GM18507 (cell line): ENCODE measurements around the gene TSC22D3.

Experiments
- DNase-seq: peaks from one replicate; pipeline ENCODE4 v3.0.0; 2011; ENCODE audit warnings: low read depth; ENCODE audit not compliant: insufficient read length; ENCODE audit errors: extremely low spot score
- FAIRE-seq: peaks from 2 replicates; lab custom pipeline; 2011; peaks lifted over from hg19 to GRCh38; lab: Jason Lieb, UNC

Gene TSC22D3

DNA sequence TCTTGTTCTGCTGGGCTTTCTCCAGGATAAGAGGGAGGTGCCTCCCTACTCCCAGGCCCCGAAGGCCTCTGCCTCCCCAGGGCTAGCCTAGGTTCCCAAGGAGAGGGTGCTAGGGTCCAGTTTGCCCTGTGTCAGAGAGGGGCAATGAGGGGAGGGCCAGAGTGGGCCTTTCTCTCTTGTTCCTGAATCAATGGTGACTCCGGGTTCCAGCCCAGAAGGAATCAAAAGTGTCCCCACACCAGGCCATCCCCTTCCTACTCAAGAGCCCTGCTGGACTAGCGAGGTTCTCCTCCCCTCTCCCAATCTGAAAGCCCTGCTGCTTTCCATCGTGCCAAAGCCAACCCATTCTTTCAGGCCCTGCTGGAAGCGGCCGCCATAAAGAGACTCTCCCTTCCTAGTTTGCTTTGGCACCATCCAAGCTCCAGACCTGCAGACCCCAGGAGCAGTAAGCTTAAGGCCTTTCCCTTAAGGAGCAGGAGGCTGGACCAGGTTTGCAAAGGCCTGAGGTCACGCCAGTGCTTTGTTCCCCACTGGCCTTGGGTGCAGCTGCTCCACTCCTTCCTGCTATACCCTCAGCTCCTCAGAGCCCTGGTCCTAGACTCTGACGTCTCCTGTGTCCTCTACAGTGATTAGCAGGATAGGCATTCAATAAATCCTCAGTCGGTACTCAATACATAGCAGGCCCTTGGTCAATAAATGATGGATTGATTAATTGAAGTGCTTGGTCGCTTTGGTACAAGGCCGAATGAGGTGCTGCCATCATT is 10.6 kb downstream of the TSC22D3 start:
- FAIRE-seq (no peak), DNase-seq (no peak)

DNA sequence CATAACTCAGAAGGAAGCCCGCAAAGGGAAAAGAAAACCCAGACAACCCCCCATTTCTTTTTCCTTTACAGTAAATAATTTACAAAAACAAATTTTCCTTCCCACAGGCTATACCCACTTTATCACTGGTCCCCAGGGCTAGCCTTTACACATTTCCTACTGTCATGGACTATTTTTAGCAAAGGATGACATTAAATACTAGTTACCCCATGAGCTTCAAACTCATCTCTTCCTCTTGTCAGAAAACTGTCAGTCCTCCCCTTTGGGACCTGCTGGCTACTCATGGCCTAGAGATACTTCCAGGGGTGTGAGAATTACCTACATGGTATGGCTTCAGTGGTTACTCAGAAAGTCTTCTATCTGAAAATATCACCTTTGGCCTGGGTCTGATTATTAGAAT is 11.9 kb downstream of the TSC22D3 start:
- FAIRE-seq (peak; percentile 70), DNase-seq (no peak)

DNA sequence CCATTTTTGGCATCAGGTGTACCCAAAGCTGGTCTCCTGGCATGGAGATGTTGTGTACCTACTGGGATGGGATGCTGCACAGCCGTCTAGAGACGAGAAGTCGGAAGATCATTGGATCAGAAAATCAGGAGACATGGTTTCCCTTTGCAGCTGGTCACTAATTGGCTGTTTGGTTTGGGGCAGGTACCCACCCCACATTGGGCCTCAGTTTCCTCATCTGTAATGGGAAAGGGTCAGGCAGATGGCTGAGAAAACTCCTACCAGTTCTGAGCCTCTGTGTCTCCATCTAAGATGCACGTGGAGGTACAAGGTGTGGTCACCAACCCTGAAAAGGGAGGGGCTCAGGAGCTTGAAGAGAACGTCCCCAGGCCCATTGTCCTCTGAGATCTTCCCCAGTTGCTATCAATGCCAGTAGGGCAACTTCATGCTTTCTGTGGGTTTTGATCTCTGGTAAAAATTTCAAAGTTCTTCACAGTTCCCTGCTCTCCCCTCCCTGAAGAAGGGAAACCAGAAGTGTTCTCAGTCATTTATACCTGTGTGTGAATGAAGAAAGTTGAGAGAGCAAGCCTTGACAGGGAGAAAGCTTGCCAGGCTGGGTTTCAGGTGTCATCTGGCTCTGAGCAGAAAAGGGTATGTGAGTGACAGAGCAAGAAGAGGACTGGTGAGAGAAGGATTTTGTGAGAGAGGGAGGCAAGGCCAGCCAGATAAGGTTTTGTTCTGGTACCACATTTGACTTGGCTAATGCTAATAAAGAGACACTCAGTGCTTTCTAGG is 15.1 kb downstream of the TSC22D3 start:
- no peak for FAIRE-seq
- no peak for DNase-seq

DNA sequence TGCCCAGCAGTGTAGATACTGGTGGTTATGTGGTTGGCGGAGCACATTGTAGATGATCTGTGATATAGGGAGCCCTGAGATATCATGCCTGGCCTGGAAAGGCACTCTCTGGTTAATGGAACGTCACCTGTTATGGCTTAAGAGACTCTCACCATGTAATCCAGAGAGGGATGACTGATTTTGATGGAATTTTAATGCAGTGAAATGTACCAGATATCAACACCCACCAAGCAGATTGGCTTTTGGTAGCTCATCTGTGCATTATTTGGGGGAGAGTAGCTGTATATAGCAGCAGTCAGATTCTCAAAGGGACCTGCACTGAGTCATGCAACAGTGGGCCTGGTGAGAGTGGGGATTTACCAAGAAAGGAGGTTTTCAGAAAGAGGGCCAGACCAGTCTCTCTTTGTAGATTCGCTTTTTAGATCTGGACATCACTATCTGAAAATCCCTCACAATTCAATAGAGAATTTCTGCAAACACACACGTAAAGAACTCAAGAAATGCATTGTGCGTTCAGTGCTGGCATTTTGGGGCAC is 17.3 kb downstream of the TSC22D3 start:
- FAIRE-seq (no peak), DNase-seq (no peak)

DNA sequence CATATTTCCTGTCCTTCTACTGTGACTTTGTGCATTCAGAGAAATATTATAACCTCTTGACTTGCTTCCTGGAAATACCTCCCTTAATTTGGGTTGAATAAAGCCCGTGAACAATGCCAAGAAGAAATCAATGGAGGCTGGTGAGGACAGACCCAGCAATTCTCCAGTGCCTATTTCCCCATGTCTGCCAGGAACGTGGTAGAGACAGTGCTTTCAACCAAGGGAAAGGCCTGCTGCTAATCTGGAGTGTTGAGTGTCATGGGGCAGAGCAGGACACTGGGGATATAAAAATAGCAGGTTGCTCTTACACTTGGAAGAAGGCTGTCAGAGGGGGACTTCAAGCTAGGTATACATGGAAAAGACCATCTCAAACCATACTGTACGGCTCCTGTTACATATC is 19.9 kb downstream of the TSC22D3 start:
- DNase-seq (no peak), FAIRE-seq (no peak)

DNA sequence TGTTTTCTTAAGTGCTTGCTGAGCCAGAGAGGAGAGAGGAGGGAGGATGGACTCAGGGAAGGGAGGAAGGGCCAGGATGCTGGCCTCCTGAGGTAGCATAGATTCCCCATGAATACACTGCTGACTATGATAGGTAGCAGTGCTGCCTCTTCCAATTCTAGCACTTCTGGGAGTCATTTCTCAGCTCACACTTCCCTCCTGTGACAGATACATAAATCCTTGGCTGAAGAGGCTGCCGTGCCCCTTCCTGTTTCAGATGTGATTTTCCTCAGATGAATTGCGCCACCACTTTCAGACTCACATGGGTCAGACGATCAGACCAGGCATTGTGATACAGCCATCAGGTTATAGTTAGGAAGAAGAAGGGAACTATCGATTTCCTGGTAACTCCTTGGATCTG is 22.4 kb downstream of the TSC22D3 start:
- no peak for DNase-seq

DNA sequence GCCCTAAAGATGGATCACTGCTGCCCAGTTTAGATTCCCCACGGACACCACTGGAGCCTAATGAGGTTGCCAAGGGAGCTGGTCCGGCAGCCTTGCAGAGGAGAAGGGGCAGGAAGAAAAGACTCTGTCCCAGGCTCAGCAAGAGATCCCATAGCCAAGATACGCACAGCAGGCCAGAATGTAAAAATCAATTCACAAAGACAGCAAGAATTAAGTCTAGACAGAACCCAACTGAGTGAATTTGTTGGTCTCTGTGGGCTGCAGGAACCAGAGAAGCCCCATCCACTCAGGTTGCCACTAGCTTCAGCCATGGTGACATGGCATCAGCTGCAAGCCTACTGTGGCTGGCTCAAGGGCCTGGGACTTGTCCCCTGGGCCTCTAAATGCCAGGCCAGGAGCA is 22.9 kb downstream of the TSC22D3 start:
- no peak for FAIRE-seq
- DNase-seq: no peak

More for the DNA sequence above, 22.4 kb downstream of the TSC22D3 start:
- FAIRE-seq: no peak

DNA sequence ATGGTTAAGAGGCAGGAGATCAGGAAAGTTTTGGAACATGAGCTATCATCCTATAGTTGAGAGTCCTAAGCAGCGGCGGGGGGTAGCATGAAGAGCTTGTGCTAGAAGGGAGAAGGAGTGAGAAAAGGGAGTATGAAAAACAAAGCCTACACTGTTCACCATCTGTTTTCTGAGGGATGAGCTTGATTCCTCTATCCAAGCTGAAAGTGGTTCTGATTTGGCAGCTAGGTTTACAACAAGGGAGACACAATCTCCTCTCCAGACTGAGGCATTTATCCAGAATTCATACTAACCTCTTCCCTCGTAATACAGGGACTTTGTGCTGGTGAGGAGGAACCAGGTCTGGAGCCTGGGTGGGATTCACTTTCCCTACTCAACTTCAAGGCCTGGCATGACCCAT is 23.5 kb downstream of the TSC22D3 start:
- DNase-seq: no peak
- FAIRE-seq: no peak

DNA sequence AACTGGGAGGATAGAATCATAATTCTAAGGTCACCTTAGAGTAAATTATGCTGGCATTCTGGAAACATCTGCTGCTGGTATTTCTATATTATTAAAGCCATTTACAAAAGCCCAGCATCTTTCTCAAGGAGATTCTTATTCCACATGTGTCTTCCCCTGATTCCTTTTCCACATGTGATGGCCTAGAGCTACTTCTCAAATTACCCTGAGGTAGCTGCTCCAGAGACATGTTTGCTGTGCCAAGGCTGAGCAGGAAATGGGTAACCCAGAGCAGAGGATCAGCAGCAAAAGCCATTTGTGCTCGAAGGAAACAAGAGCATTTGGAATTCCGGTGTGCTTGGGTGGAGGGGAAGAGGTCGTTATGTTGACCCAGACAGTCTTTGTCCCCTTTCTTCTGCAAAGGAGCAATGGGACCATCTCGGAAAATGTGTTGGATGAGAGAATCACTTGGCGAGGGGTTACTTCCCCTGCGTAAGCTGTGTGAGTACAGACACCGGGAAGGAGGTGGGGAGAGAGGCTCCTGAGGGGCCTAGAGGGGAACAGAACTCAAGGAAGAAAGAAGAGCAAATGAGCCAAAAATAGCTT is 24.6 kb downstream of the TSC22D3 start:
- no peak for DNase-seq
- no peak for FAIRE-seq

DNA sequence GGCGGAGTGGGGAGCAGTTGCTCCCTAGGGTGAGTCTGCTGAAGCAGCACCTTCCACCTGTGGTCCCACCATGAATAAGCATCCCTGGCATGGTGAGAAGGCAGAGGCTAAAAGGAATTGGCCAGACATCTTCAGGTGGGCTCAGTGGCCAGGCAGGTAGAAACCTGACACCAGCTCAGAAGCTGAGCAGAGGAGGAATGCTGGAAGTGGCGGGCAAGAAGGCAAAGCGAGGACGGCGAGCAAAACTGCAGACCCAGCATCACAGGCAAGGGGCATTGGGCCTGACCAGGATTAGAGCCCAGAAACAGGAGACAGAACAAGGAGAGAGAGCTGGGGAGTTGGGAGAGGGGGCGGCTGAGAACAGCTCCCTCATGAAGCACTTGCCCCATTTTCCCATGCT is 25.3 kb downstream of the TSC22D3 start:
- DNase-seq: no peak
- no peak for FAIRE-seq

DNA sequence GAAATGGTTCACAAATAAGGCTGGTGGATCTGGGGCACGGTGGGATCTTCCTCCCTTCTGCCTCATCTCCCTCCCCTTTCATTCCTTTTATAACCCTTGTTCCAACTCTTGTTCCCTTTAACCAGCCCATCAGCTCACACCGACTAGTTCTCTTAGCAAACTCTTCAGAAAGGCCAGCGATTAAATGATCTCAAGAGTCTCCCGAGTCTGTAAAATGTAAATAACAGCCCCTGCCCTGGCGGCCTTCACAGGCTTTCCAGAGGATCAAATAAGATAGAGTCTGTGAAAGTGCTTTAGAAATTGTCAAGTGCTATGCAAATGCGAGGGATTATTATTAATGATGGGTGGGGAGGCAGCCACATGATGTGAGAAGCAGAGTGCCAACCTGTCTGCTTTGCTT is 27.1 kb downstream of the TSC22D3 start:
- DNase-seq: no peak
- no peak for FAIRE-seq

DNA sequence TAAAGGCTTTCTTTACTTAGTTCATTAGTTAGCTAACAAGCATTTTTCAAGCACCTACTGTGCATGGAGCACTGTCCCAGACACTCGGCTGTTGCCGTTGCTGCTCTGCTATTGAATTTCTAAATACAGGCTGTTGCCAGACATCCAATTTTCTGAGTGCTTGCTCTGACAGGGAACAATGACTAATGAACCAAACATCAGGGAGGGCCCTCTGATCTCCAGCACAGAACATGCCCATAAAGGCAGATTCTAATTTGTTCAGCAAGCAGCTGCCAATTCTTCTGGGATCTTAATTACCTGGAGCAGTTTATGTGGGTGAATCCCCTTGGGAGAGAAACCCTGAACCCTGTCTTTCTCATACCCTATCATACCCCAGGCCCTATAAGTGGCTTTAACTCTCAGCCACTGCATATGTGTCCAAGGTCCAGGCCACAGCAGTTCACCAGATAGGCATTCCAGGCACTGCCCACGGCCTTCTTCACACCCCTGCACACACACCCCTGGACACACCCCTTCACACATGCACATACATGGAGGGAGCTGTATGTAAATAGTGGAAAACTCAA is 27.9 kb downstream of the TSC22D3 start:
- FAIRE-seq (no peak), DNase-seq (no peak)

DNA sequence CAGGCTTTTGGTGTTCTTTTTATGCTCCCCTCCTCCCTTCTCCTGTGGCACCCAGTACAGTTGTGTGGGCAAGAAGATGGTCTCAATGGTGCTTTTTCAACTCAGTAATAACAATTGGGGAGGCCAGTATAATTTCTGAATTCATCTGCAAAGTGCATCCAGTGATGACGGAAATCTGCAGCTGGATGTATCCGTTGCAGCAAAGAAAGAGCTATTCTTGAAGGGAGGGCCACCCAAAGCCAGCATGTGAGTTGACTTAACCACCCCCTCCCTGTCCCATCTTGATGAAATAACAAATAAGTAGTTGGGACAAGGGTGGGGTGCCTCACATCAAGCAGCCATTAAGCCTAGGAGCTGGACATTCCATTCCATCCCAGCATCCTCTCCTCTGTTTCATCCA is 30.7 kb downstream of the TSC22D3 start:
- FAIRE-seq (no peak), DNase-seq (no peak)

DNA sequence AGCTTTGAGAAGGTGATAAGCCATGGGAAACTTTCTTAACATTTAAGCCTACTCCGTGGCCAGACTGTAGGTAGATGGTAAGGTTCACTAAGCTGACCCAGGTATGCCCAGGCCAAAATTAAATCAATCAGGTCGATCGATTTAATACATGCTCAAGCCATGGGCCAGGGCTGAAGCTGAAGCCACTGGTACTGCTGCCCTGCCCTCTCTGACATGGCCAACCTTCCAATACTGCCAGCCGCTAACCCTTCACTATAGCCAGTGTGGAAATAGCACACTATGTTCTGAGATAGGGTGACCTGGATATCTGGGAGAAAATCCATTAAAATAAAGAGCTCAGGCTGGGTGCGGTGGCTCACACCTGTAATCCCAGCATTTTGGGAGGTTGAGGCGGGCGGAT is 31.6 kb downstream of the TSC22D3 start:
- DNase-seq (no peak), FAIRE-seq (no peak)

DNA sequence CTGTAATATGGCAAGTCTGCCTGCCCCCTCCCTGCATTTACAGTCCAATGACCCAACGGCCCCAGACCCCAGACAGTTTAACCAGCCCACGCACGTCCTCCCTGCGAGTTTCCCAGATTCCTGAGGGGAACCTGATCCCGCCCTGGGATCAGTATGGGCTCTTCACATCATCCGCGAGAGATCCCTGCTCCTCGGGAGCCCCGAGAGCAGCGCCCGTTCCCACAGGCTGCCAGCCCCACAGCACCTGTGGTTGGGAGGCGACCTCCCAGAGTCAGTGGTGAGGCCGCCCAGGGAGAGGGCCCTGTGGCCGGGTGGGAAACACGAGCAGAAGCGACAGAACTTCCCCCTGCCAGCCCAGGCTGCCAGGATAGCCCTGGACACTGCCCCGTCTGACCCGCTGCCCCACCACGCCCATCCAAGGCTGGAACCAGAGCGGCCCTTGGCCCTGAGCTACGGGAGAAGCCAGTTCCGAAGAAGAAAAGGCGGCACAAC is 32.8 kb downstream of the TSC22D3 start:
- DNase-seq (no peak), FAIRE-seq (no peak)

DNA sequence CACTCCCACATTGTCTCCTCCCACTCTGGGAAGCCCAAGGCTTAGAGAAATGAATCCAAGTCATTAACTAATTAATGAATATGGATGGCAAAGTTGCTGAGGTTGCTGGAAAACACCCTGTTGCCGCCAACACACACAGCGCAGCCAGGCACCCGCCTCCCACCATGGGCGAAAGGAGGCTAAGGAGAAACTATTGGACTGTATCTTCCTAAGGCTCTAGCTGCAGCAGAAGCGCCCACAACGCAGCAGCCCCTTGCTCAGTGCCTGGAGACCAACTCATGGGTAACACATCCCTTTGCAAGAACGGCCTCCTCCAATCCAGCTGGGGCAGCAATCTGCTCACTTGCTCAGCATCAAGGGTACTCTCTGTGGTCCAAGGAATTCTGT is 34.2 kb downstream of the TSC22D3 start:
- DNase-seq (no peak), FAIRE-seq (no peak)

DNA sequence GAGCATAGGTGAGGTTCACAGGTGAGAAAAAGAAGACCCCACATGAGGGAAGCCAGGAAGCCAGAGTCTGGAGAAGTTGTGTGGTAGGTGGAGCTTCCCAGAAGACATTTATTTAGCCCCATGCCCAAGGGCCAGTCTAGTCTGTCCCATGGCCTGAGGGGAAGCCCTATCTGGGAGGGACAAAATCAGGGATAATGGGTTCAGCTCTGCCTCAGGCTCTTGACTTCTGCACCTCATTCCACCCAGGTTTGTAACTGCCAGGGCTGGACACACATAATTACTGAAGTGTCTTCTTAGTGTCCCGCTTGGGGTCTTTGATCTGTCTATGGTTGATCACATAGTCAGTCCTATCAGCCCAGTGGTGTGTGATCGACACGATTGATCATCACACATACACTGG is 36.0 kb downstream of the TSC22D3 start:
- FAIRE-seq (no peak), DNase-seq (no peak)

DNA sequence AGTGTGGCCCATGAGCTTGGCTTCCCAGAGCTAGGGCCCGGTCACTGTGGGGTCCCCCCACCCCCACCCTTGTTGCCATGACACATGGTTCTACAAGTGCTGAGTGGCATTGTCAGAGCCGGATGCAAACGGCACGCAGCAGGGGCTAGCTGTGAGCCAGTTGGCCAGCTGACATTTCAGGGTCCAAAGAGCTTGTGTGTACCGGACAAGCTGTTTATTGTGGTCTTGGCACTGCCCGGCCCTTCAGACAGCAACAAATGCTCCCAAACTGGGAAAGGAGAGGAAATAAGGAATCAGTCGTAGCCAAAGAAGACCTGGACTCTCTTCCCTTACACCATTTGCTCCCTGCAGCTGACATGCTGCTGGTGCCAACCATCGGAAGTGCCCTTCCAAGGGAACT is 36.8 kb downstream of the TSC22D3 start:
- FAIRE-seq (no peak), DNase-seq (no peak)

DNA sequence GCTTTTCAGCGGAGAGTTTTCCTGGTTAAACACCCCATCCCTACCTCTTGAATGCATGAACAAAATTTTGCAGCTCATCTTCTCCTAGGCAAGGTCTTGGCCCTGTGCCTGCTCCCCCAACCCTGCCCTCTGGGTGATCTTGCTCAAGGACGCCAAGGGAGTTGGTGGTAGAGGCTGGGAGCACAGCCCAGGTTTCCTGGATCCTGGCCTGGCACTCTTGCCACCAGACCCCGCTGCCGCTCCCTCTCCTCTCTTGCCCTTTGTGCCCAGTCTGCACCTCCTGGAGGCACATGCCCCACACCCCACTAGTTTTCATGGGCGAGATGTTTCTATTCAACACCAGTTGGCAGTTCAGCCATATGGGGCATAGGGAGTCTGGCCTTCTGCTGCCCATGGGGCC is 37.3 kb downstream of the TSC22D3 start:
- DNase-seq: no peak
- FAIRE-seq: no peak
